SJSA1 (cell line): ENCODE measurements around the gene BNIP3. TPM values are rescaled to one million over a fixed set of nuclear protein-coding genes. Genes with fewer than 3 reads are reported as not detected.

ENCODE experiments used
- DNase-seq, 2 experiments: peaks; one replicate each; pipeline ENCODE4 v3.0.0-alpha.2; 2015 to 2020; ENCODE audit warnings: low spot score in 2 of 2, low read depth in 1 of 2
- H3K27ac ChIP-seq: fragments of 250-450 bp; sonication (Bioruptor Pico); 2 replicates; pipeline ENCODE4 v1.5.1; 2020; ENCODE audit warnings: mild to moderate bottlenecking, moderate library complexity
- H3K27me3 ChIP-seq: fragments of 250-450 bp; sonication (Bioruptor Pico); replicated peaks from 2 replicates; pipeline ENCODE4 v1.5.1; 2020; ENCODE audit warnings: mild to moderate bottlenecking, moderate library complexity
- H3K36me3 ChIP-seq: fragments of 250-450 bp; sonication (Bioruptor Pico); 2 replicates; pipeline ENCODE4 v1.5.1; 2020; ENCODE audit warnings: mild to moderate bottlenecking
- H3K4me1 ChIP-seq: fragments of 250-450 bp; sonication (Bioruptor Pico); replicated peaks from 2 replicates; pipeline ENCODE4 v1.6.1; 2021; ENCODE audit warnings: mild to moderate bottlenecking
- H3K4me3 ChIP-seq: fragments of 250-450 bp; sonication (Bioruptor Pico); 2 replicates; pipeline ENCODE4 v1.5.1; 2020; ENCODE audit warnings: mild to moderate bottlenecking
- H3K9me3 ChIP-seq: fragments of 250-450 bp; sonication (Bioruptor Pico); replicated peaks from 2 replicates; pipeline ENCODE4 v1.5.1; 2020; ENCODE audit warnings: mild to moderate bottlenecking
- total RNA-seq: library from RNA; depleted of rRNA; stranded (reverse); fragments of >200 nt; shearing (Covaris generic); gene quantifications from 2 replicates; pipeline ENCODE4 v1.2.3, GENCODE V29; 2014

The BNIP3 gene
- total RNA-seq, 1 experiment from 2014 or later = 145 TPM

- peak; percentile 83 to 85 for DNase-seq
- Histone ChIP-seq H3K4me3 (no peak overlapping the region), H3K4me1 (peaks cover 46% of the 10 kb centered on the region), H3K27me3 (no peaks in the 10 kb centered on the region), H3K27ac (peak overlapping the region; percentile 79), H3K9me3 (no peaks in the 10 kb centered on the region), H3K36me3 (peaks cover 60% of the 10 kb centered on the region)
Observed at GRCh38 chr10:131947631-131948347, 33.9 kb downstream of the BNIP3 start.

GRCh38 chr10:131946880-131947279 is 34.8 kb downstream of the BNIP3 start:
- Histone ChIP-seq H3K4me3 (no peak overlapping the region), H3K36me3 (peaks cover 65% of the 10 kb centered on the region), H3K27ac (peak overlapping the region; percentile 79), H3K4me1 (peaks cover 46% of the 10 kb centered on the region), H3K27me3 (no peaks in the 10 kb centered on the region), H3K9me3 (no peaks in the 10 kb centered on the region)
- DNase-seq = peak in 1 of 2 experiments; percentile 63

GRCh38 chr10:131946321-131946751 is 35.4 kb downstream of the BNIP3 start:
- peak overlapping the region; percentile 79 for H3K27ac ChIP-seq
- H3K9me3 ChIP-seq = no peaks in the 10 kb centered on the region
- H3K36me3 ChIP-seq = peaks cover 67% of the 10 kb centered on the region
- H3K4me3 ChIP-seq = no peak overlapping the region
- peak; percentile 76 to 85 for DNase-seq
- H3K27me3 ChIP-seq = no peaks in the 10 kb centered on the region
- H3K4me1 ChIP-seq = peaks cover 46% of the 10 kb centered on the region

GRCh38 chr10:131944976-131945695 is 36.6 kb downstream of the BNIP3 start:
- H3K9me3 ChIP-seq = no peaks in the 10 kb centered on the region
- DNase-seq = peak in 1 of 2 experiments; percentile 40
- H3K27me3 ChIP-seq = no peaks in the 10 kb centered on the region
- H3K27ac ChIP-seq = peak overlapping the region; percentile 79
- H3K36me3 ChIP-seq = peaks cover 65% of the 10 kb centered on the region
- no peak overlapping the region for H3K4me3 ChIP-seq
- H3K4me1 ChIP-seq = peaks cover 46% of the 10 kb centered on the region

GRCh38 chr10:131944412-131944811 is 37.3 kb downstream of the BNIP3 start:
- Histone ChIP-seq H3K4me1 (peaks cover 46% of the 10 kb centered on the region), H3K9me3 (no peaks in the 10 kb centered on the region), H3K4me3 (no peak overlapping the region), H3K27me3 (no peaks in the 10 kb centered on the region), H3K27ac (no peak overlapping the region), H3K36me3 (peaks cover 65% of the 10 kb centered on the region)
- DNase-seq = peak in 1 of 2 experiments; percentile 39

GRCh38 chr10:131943021-131943814 is 38.5 kb downstream of the BNIP3 start:
- no peaks in the 10 kb centered on the region for H3K27me3 ChIP-seq
- no peak overlapping the region for H3K4me3 ChIP-seq
- no peak overlapping the region for H3K27ac ChIP-seq
- H3K9me3 ChIP-seq = no peaks in the 10 kb centered on the region
- peaks cover 60% of the 10 kb centered on the region for H3K36me3 ChIP-seq
- peaks cover 37% of the 10 kb centered on the region for H3K4me1 ChIP-seq
- DNase-seq = peak in 1 of 2 experiments; percentile 41

- no peak for DNase-seq
- peaks cover 30% of the 10 kb centered on the region for H3K4me1 ChIP-seq
- H3K27me3 ChIP-seq = no peaks in the 10 kb centered on the region
- no peak overlapping the region for H3K4me3 ChIP-seq
- H3K27ac ChIP-seq = no peak overlapping the region
- H3K9me3 ChIP-seq = no peaks in the 10 kb centered on the region
- peaks cover 59% of the 10 kb centered on the region for H3K36me3 ChIP-seq
Observed at GRCh38 chr10:131942455-131942854, 39.3 kb downstream of the BNIP3 start.

- Histone ChIP-seq H3K4me3 (no peak overlapping the region), H3K27me3 (no peaks in the 10 kb centered on the region), H3K4me1 (no peaks in the 10 kb centered on the region; the same call in 1 of the 2 replicates), H3K36me3 (peaks cover 67% of the 10 kb centered on the region), H3K27ac (no peak overlapping the region), H3K9me3 (no peaks in the 10 kb centered on the region)
- DNase-seq = no peak
Observed at GRCh38 chr10:131938681-131939080, 43.0 kb downstream of the BNIP3 start.

GRCh38 chr10:131937836-131938235 is 43.9 kb downstream of the BNIP3 start:
- Histone ChIP-seq H3K9me3 (no peaks in the 10 kb centered on the region), H3K4me3 (no peak overlapping the region), H3K27me3 (no peaks in the 10 kb centered on the region), H3K4me1 (peaks cover 5% of the 10 kb centered on the region; the same call in 1 of the 2 replicates), H3K27ac (no peak overlapping the region), H3K36me3 (peaks cover 67% of the 10 kb centered on the region)
- no peak for DNase-seq

- Histone ChIP-seq H3K4me3 (no peak overlapping the region), H3K9me3 (no peaks in the 10 kb centered on the region), H3K4me1 (peaks cover 8% of the 10 kb centered on the region; the same call in 1 of the 2 replicates), H3K27me3 (no peaks in the 10 kb centered on the region), H3K27ac (no peak overlapping the region), H3K36me3 (peaks cover 61% of the 10 kb centered on the region)
- DNase-seq = no peak
Observed at GRCh38 chr10:131936736-131937135, 45.0 kb downstream of the BNIP3 start.

GRCh38 chr10:131936294-131936693 is 45.4 kb downstream of the BNIP3 start:
- Histone ChIP-seq H3K9me3 (no peaks in the 10 kb centered on the region), H3K36me3 (peaks cover 57% of the 10 kb centered on the region), H3K27ac (no peak overlapping the region), H3K27me3 (no peaks in the 10 kb centered on the region), H3K4me1 (peaks cover 12% of the 10 kb centered on the region), H3K4me3 (no peak overlapping the region)
- DNase-seq = no peak

- no peak for DNase-seq
- no peaks in the 10 kb centered on the region for H3K27me3 ChIP-seq
- peaks cover 22% of the 10 kb centered on the region for H3K4me1 ChIP-seq
- no peaks in the 10 kb centered on the region for H3K9me3 ChIP-seq
- peaks cover 48% of the 10 kb centered on the region for H3K36me3 ChIP-seq
- H3K4me3 ChIP-seq = no peak overlapping the region
- H3K27ac ChIP-seq = no peak overlapping the region
Observed at GRCh38 chr10:131935260-131935659, 46.5 kb downstream of the BNIP3 start.

- H3K4me3 ChIP-seq = no peak overlapping the region
- H3K27me3 ChIP-seq = no peaks in the 10 kb centered on the region
- H3K27ac ChIP-seq = no peak overlapping the region
- DNase-seq = no peak
- peaks cover 24% of the 10 kb centered on the region for H3K4me1 ChIP-seq
- peaks cover 43% of the 10 kb centered on the region for H3K36me3 ChIP-seq
- H3K9me3 ChIP-seq = no peaks in the 10 kb centered on the region
Observed at GRCh38 chr10:131934769-131935168, 47.0 kb downstream of the BNIP3 start.
